Stimulated activated effector memory CD8-positive, alpha-beta T cell treated with anti-CD3 and anti-CD28 coated beads, Interleukin-12 subunit alpha, Interleukin-12 subunit beta, amount 100 ng/mL, for 72 hours (primary cell): ENCODE measurements around the gene RABEPK.
"Not testable (repeated sequence)": the region's sequence is repeated elsewhere in the genome, so short reads cannot be mapped to it uniquely, and the experiment has no call there.

Experiments
- ATAC-seq: fragments of 150-1000 bp; cut with Tn5 transposase; 2 replicates; pipeline ENCODE4 v1.10.0; 2021
- DNase-seq, 2 donors: peaks; one replicate each; pipeline ENCODE4 v3.0.0; 2021 to 2022; ENCODE audit warnings: low spot score in 2 of 2
- H3K27ac Mint-ChIP-seq: one replicate; pipeline ENCODE4 v1.8.0; 2022; ENCODE audit warnings: mild to moderate bottlenecking, mixed read lengths
- H3K36me3 Mint-ChIP-seq: one replicate; pipeline ENCODE4 v1.8.0; 2022; ENCODE audit warnings: mild to moderate bottlenecking, mixed read lengths
- H3K4me1 Mint-ChIP-seq: one replicate; pipeline ENCODE4 v1.8.0; 2022; ENCODE audit warnings: mixed read lengths
- H3K4me3 Mint-ChIP-seq: one replicate; pipeline ENCODE4 v1.8.0; 2022; ENCODE audit warnings: mild to moderate bottlenecking, mixed read lengths
- H3K9me3 Mint-ChIP-seq: one replicate; pipeline ENCODE4 v1.8.0; 2022; ENCODE audit warnings: mixed read lengths

Gene RABEPK

DNA sequence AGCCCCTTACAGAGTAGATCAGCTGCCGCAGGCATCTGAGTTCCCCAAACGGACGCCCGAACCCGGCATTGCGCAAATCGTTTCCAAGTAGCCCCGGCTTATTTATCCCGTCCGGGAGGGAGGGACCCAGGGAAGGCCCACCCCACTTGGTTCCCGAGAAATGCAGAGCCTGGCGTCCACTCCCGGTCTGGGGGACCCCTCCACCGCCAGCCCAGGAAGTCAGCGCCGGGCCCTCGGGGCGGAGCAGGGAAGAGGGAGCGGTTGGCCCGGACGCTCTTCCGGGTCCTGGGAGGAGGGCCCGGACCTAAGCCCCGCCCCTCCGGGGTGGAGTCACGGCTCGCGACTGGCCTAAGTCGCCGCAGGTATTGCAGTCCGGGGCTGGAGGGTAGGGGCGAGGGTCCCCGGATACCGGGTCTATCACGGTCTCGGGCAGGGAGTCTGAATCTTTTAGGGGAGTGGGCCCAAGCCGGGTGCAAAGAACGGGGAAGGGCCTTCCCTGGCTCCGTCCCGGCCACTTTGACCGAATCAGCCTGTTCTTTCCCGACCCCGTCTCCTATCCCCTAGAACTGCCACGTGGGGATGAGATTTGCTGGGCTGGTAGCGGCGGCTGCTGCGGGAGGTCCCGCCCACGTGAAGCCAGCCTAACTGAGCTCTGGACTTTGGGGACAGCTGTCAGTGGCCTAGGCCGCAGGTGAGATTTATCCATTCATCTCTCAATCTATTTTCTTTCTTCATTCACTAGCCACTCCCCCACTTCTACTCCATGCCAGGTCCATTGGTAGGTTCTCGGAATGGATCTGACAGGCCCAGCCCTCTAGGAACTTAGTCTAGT, at the start of gene RABEPK:
Gene RABEPK (plus strand): TSS at position 327 of the 832 bp plus-strand sequence. CDS start 2,472 bp downstream, outside the sequence.
- ATAC-seq (peak; percentile 99), DNase-seq (peak; percentile 93 to 96)
- Mint-ChIP-seq H3K4me3 (peak within 1 kb of the TSS; percentile 90), H3K27ac (peak within 1 kb of the TSS; percentile 87), H3K4me1 (peaks cover 12% of the 10 kb centered on the region), H3K9me3 (no peaks in the 10 kb centered on the region), H3K36me3 (peaks cover 42% of the 10 kb centered on the region)

GRCh38 chr9:125151730-125152129, 48.6 kb upstream of the RABEPK start:
- ATAC-seq (no peak), DNase-seq (no peak)
- Mint-ChIP-seq H3K4me1 (no peaks in the 10 kb centered on the region), H3K27ac (peak overlapping the region; percentile 63), H3K4me3 (no peak overlapping the region), H3K9me3 (no peaks in the 10 kb centered on the region), H3K36me3 (peaks cover 74% of the 10 kb centered on the region)

DNA sequence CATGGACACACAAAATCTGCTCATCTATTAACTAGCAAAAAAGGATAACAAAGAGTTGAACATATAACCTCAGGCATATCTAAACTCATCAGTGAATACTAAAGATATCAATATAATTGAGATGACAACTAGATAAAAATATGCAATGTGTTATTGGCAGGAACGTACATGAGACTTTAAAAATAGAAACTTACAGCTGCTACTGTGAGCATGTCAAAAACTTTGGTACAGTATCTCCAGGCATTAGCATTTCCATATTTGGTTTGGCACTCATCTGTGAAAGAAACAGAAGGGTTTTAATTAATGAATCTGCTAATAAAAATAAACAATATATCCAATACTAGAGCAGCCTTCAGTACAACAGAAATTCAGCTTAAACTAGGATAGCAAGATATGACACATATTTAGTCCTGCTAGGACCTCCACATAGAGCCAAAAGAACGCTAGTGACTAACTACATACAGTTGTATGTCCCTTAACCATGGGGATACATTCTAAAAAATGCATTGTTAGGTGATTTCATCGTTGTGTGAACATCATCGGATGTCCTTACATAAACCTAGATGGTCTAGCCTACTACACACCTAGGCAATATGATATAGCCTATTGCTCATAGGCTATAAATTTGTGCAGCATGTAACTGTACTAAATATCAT, 46.5 kb upstream of the RABEPK start:
- H3K27ac Mint-ChIP-seq: no peak overlapping the region
- no peak for ATAC-seq
- DNase-seq: no peak
- H3K9me3 Mint-ChIP-seq: no peaks in the 10 kb centered on the region
- no peaks in the 10 kb centered on the region for H3K4me1 Mint-ChIP-seq
- H3K36me3 Mint-ChIP-seq: peaks cover 93% of the 10 kb centered on the region
- H3K4me3 Mint-ChIP-seq: no peak overlapping the region

DNA sequence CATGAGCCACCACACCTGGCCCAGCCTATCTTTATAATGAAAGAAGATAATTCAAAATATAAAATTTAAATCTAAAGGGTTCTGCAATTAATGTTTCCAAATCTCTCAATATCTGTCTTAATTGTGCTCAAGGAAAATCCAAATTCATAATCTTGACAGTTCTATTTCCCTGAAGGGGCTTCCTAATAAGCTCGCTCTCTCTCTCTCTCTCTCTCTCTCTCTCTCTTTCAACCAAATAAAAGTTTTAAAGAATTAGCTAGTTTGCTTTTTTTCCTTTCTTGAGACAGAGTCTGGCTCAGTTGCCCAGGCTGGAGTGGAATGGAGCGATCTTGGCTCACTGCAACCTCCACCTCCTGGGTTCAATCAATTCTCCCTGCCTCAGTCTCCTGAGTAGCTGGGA, 43.8 kb upstream of the RABEPK start:
- H3K27ac Mint-ChIP-seq: no peak overlapping the region

DNA sequence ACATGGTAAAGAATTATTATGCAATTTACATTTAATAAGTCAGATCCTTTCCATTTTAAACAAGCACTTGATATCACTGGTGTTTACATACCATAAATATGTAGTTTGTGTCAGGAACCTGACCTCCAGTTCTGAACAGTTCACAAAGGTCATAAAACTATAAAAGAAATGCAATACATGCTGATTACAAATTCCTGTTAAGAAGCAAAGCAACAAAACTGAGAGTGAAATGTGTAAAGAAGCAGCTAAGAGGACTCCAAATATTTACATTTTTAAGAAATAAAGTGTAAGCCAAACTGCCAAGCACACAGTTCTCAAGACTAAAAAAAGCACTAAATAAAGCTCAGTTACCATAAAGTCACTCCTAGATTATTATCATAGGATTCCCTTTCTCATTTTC, 39.6 kb upstream of the RABEPK start:
- H3K9me3 Mint-ChIP-seq: no peaks in the 10 kb centered on the region
- H3K36me3 Mint-ChIP-seq: peaks cover 75% of the 10 kb centered on the region
- peak overlapping the region; percentile 69 for H3K27ac Mint-ChIP-seq
- ATAC-seq: no peak
- H3K4me1 Mint-ChIP-seq: no peaks in the 10 kb centered on the region
- no peak overlapping the region for H3K4me3 Mint-ChIP-seq
- no peak for DNase-seq

More for the DNA sequence above, 43.8 kb upstream of the RABEPK start:
- no peaks in the 10 kb centered on the region for H3K9me3 Mint-ChIP-seq
- DNase-seq (no peak), ATAC-seq (no peak)
- H3K4me3 Mint-ChIP-seq: no peak overlapping the region
- H3K4me1 Mint-ChIP-seq: no peaks in the 10 kb centered on the region
- peaks cover 82% of the 10 kb centered on the region for H3K36me3 Mint-ChIP-seq

DNA sequence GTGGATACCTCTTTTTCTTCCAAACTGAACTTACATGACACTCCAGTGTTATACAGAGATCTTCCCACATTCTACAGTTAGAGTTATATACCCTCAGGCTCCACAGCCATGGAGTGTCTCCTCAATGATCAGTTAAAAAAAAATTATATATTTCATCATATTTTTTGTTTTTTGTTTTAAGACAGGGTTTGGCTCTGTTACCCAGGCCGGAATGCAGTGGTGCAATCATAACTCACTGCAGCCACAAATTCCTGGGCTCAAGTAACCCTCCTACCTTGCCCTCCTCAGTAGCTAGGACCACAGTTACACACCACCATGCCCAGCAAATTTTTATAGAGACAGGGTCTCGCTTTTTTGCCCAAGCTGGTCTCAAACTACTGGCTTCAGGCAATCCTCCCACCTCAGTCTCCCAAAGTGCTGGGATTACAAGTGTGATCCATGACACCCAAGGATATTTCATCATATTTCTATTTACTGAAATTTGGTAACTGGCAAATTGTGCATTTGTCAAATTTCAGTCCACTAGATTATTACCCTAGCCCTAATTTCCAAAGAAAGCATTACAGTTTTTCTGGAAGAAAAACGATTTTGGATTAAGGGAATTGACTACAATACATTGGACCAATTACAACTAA, 38.9 kb upstream of the RABEPK start:
- Mint-ChIP-seq H3K27ac (peak overlapping the region; percentile 69), H3K4me1 (no peaks in the 10 kb centered on the region), H3K36me3 (peaks cover 77% of the 10 kb centered on the region), H3K4me3 (no peak overlapping the region), H3K9me3 (no peaks in the 10 kb centered on the region)
- DNase-seq (no peak), ATAC-seq (no peak)

GRCh38 chr9:125162891-125163290, 37.5 kb upstream of the RABEPK start:
- not testable (repeated sequence) for H3K4me1 Mint-ChIP-seq, H3K27ac Mint-ChIP-seq, ATAC-seq, DNase-seq, H3K4me3 Mint-ChIP-seq, H3K9me3 Mint-ChIP-seq
- peaks cover 69% of the 10 kb centered on the region for H3K36me3 Mint-ChIP-seq

GRCh38 chr9:125166762-125167161, 33.6 kb upstream of the RABEPK start:
- Mint-ChIP-seq H3K9me3 (no peaks in the 10 kb centered on the region), H3K27ac (no peak overlapping the region), H3K4me1 (no peaks in the 10 kb centered on the region), H3K4me3 (no peak overlapping the region), H3K36me3 (peaks cover 78% of the 10 kb centered on the region)
- DNase-seq (no peak), ATAC-seq (no peak)

- H3K4me1 Mint-ChIP-seq: peaks cover 13% of the 10 kb centered on the region
- no peaks in the 10 kb centered on the region for H3K9me3 Mint-ChIP-seq
- H3K27ac Mint-ChIP-seq: no peak overlapping the region
- no peak for DNase-seq
- no peak overlapping the region for H3K4me3 Mint-ChIP-seq
- no peak for ATAC-seq
- H3K36me3 Mint-ChIP-seq: peaks cover 66% of the 10 kb centered on the region
Measured at GRCh38 chr9:125169895-125170294, 30.4 kb upstream of the RABEPK start.

GRCh38 chr9:125172031-125172755, 28.1 kb upstream of the RABEPK start:
- no peak for DNase-seq
- no peak for ATAC-seq
- Mint-ChIP-seq H3K9me3 (no peaks in the 10 kb centered on the region), H3K4me1 (peaks cover 26% of the 10 kb centered on the region), H3K36me3 (peaks cover 52% of the 10 kb centered on the region), H3K27ac (no peak overlapping the region), H3K4me3 (no peak overlapping the region)

- Mint-ChIP-seq H3K27ac (peak overlapping the region; percentile 57), H3K36me3 (peaks cover 28% of the 10 kb centered on the region), H3K4me3 (no peak overlapping the region), H3K4me1 (peaks cover 57% of the 10 kb centered on the region), H3K9me3 (no peaks in the 10 kb centered on the region)
- DNase-seq: no peak
- ATAC-seq: no peak
Measured at GRCh38 chr9:125176636-125177035, 23.7 kb upstream of the RABEPK start.

DNA sequence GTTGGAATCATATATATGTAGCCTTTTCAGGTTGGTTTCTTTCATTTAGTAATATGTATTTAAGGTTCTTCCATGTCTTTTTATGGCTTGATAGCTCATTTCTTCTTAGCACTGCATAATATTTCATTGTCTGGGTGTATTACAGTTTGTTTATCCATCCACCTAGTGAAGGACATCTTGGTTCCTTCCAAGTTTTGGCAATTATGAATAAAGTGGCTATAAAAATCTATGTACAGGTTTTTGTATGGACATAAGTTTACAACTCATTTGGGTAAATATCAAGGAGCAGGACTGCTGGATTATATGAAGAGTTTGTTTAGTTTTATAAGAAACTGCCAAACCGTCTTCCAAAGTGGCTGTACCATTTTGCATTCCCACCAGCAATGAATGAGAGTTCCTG, 22.5 kb upstream of the RABEPK start:
- Mint-ChIP-seq H3K4me1 (peaks cover 59% of the 10 kb centered on the region), H3K27ac (no peak overlapping the region), H3K4me3 (no peak overlapping the region), H3K9me3 (no peaks in the 10 kb centered on the region), H3K36me3 (peaks cover 21% of the 10 kb centered on the region)
- ATAC-seq (no peak), DNase-seq (no peak)

- ATAC-seq, DNase-seq, H3K4me3 Mint-ChIP-seq, H3K27ac Mint-ChIP-seq, H3K9me3 Mint-ChIP-seq: not testable (repeated sequence)
- Mint-ChIP-seq H3K36me3 (peaks cover 25% of the 10 kb centered on the region), H3K4me1 (peaks cover 69% of the 10 kb centered on the region)
Measured at GRCh38 chr9:125179776-125180175, 20.6 kb upstream of the RABEPK start.

DNA sequence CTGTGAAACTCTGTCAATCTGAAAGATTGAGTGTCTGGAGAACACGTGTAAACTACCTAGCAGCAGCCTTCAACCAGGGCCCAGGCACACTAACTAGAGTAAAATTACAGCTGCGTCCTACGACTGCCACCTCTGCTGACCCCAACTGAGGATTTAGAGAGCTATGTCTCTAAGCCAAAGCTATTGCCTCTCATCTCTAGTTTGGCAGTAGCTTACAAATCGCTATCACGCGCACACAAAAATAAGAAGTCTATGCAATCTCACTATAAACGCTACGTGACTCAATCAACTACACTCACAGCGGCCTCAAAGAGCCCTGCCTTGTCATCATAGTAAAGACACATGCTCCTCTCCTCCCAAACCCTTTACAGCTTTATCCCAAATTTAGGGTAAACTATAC, 19.5 kb upstream of the RABEPK start:
- Mint-ChIP-seq H3K36me3 (peaks cover 26% of the 10 kb centered on the region), H3K4me3 (no peak overlapping the region), H3K4me1 (peaks cover 66% of the 10 kb centered on the region), H3K9me3 (no peaks in the 10 kb centered on the region), H3K27ac (peak overlapping the region; percentile 80)
- DNase-seq (no peak), ATAC-seq (no peak)

- not testable (repeated sequence) for H3K9me3 Mint-ChIP-seq, ATAC-seq, H3K4me3 Mint-ChIP-seq, DNase-seq
- Mint-ChIP-seq H3K27ac (peak overlapping the region; percentile 80), H3K4me1 (peaks cover 58% of the 10 kb centered on the region), H3K36me3 (peaks cover 26% of the 10 kb centered on the region)
Measured at GRCh38 chr9:125181756-125182155, 18.6 kb upstream of the RABEPK start.
